RWPE2 (cell line): ENCODE measurements around the gene DCBLD1.

ENCODE experiments used
- ATAC-seq: fragments of 200-7000 bp; cut with Tn5 transposase; 3 replicates; pipeline ENCODE4 v1.9.1; 2021; ENCODE audit warnings: low read depth
- DNase-seq: peaks from one replicate; pipeline ENCODE4 v3.0.0-alpha.2; 2020; ENCODE audit warnings: low spot score
- H3K27ac ChIP-seq: fragments of 450-650 bp; 2 replicates; pipeline ENCODE4 v1.5.1; 2017; ENCODE audit warnings: mild to moderate bottlenecking; ENCODE audit not compliant: poor library complexity, severe bottlenecking
- H3K27me3 ChIP-seq: fragments of 250-450 bp; sonication (Bioruptor Pico); 2 replicates; pipeline ENCODE4 v1.5.1; 2021; ENCODE audit warnings: mild to moderate bottlenecking, moderate library complexity; ENCODE audit not compliant: insufficient read depth, poor library complexity, severe bottlenecking
- H3K36me3 ChIP-seq: fragments of 250-450 bp; sonication (Bioruptor Pico); 2 replicates; pipeline ENCODE4 v1.5.1; 2020; ENCODE audit warnings: low read depth, mild to moderate bottlenecking, moderate library complexity
- H3K4me1 ChIP-seq: fragments of 250-450 bp; sonication (Bioruptor Pico); 2 replicates; pipeline ENCODE4 v1.5.1; 2021; ENCODE audit warnings: mild to moderate bottlenecking, moderate library complexity; ENCODE audit not compliant: insufficient read depth, poor library complexity, severe bottlenecking
- H3K4me3 ChIP-seq: fragments of 250-450 bp; sonication (Bioruptor Pico); 2 replicates; pipeline ENCODE4 v1.5.1; 2021; ENCODE audit warnings: mild to moderate bottlenecking, moderate library complexity; ENCODE audit not compliant: severe bottlenecking
- H3K9me3 ChIP-seq: fragments of 250-450 bp; sonication (Bioruptor Pico); 2 replicates; pipeline ENCODE4 v1.5.1; 2021; ENCODE audit warnings: mild to moderate bottlenecking, moderate library complexity; ENCODE audit not compliant: severe bottlenecking
- TF ChIP-seq, protein P1 (sequence below): fragments of 450-650 bp; IDR thresholded peaks from one replicate; pipeline ENCODE4 v1.5.1; 2017; ENCODE audit warnings: mild to moderate bottlenecking, moderate library complexity; ENCODE audit not compliant: poor library complexity, severe bottlenecking

The DCBLD1 gene

DNA sequence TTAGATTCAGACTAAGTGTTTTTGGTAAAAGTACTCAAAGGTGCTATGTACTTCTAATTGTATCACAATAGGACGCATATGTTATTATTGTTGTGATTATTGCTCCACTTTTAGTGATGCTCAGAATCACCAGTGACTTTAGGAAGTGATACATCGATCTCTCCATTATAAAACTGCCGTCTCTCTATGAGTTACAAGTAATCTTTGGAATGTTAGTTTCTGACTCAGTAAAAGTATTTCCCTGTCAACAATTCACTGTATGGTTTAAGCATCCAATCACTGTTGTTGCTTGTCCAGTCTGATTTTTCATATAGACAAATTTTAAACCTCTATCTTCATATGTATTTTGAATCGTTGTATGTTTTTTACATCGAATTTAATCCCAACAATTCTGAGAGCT, 9.4 kb downstream of the DCBLD1 start:
- H3K9me3 ChIP-seq = no peaks in the 10 kb centered on the region
- H3K36me3 ChIP-seq = peaks cover 43% of the 10 kb centered on the region
- TF ChIP-seq, protein P1, sequence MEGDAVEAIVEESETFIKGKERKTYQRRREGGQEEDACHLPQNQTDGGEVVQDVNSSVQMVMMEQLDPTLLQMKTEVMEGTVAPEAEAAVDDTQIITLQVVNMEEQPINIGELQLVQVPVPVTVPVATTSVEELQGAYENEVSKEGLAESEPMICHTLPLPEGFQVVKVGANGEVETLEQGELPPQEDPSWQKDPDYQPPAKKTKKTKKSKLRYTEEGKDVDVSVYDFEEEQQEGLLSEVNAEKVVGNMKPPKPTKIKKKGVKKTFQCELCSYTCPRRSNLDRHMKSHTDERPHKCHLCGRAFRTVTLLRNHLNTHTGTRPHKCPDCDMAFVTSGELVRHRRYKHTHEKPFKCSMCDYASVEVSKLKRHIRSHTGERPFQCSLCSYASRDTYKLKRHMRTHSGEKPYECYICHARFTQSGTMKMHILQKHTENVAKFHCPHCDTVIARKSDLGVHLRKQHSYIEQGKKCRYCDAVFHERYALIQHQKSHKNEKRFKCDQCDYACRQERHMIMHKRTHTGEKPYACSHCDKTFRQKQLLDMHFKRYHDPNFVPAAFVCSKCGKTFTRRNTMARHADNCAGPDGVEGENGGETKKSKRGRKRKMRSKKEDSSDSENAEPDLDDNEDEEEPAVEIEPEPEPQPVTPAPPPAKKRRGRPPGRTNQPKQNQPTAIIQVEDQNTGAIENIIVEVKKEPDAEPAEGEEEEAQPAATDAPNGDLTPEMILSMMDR = no peak
- peak; percentile 69 for ATAC-seq
- H3K4me3 ChIP-seq = no peak overlapping the region
- peaks cover 64% of the 10 kb centered on the region for H3K4me1 ChIP-seq
- no peaks in the 10 kb centered on the region for H3K27me3 ChIP-seq
- H3K27ac ChIP-seq = peak overlapping the region; percentile 95
- DNase-seq = no peak

DNA sequence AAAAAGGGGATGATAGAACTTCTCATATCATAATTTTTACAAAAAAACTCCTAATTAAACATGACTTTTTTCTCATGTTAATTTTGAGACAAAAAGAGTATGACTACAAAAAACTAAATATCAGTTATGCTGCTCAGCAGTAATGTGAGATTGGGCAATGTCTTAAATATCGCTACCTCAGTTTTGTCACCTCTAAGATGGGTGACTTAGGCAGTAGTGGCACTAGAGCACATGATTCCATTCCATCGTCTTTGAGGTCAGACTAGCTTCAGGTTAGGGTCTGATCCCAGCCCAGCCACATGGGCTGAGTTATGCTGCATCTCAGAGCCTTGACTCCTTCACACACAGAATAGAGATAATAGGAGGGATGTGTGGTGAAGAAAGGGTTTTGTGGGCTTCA, 11.0 kb downstream of the DCBLD1 start:
- no peaks in the 10 kb centered on the region for H3K9me3 ChIP-seq
- no peak for ATAC-seq
- TF ChIP-seq, protein P1 = no peak
- no peak for DNase-seq
- peaks cover 33% of the 10 kb centered on the region for H3K36me3 ChIP-seq
- peaks cover 80% of the 10 kb centered on the region for H3K4me1 ChIP-seq
- no peak overlapping the region for H3K4me3 ChIP-seq
- H3K27ac ChIP-seq = peak overlapping the region; percentile 95
- no peaks in the 10 kb centered on the region for H3K27me3 ChIP-seq

DNA sequence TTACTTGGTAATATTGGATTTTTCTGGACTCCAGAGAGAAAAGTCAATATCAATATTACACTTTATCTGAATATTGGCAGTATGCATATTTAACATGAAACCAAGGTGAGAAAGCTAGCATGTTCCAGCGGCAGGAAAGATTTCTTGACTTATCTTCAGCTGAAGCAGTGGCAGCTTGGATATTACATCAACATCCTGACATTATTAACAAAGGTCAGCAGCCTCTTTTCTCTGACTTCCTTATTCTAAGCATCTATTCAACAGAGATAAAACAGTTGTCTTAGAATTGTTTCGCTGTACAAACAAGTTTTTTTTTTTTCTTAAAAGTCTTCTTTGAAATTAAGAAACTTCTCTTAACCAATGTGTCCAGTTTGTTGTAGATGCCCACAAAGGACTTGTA, 11.8 kb downstream of the DCBLD1 start:
- Histone ChIP-seq H3K27ac (peak overlapping the region; percentile 95), H3K4me3 (no peak overlapping the region), H3K9me3 (no peaks in the 10 kb centered on the region), H3K27me3 (no peaks in the 10 kb centered on the region), H3K4me1 (peaks cover 83% of the 10 kb centered on the region), H3K36me3 (peaks cover 28% of the 10 kb centered on the region)
- DNase-seq (no peak), ATAC-seq (no peak)
- TF ChIP-seq, protein P1 = no peak

DNA sequence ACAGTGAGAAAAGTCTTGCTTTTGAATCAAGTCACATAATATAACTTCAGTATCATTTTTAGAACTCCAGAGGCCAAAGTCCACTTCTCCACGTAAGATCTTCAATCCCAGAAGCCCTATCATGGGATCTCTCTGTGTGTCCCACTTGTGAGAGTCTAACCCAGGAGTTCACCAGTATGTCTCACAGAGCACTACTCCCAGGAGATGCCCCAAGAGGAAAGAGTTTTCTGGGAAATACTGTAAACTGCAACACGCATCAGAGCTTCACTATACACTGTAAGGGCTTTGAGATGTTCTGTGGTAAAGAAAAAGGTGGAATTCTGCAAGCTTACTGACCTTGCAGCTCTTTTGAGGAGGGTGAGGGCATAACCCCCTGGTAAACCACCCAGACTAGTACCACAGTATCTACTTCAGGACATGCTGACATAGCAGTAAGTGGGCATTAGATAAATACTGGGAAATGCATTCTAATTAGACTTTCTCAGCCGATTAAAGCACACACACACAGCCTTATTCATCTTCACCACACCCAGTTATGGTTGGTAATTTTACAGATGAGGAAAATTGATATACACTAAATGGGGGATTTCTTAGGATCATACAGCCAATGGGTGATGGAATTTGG, 12.3 kb downstream of the DCBLD1 start:
- no peak for DNase-seq
- H3K4me1 ChIP-seq = peaks cover 86% of the 10 kb centered on the region
- 0 out of 3 replicates have a peak, but pooled peaks have one; percentile 2 for ATAC-seq
- no peaks in the 10 kb centered on the region for H3K9me3 ChIP-seq
- peaks cover 28% of the 10 kb centered on the region for H3K36me3 ChIP-seq
- H3K27me3 ChIP-seq = no peaks in the 10 kb centered on the region
- H3K4me3 ChIP-seq = no peak overlapping the region
- peak overlapping the region; percentile 95 for H3K27ac ChIP-seq
- TF ChIP-seq, protein P1 = no peak

DNA sequence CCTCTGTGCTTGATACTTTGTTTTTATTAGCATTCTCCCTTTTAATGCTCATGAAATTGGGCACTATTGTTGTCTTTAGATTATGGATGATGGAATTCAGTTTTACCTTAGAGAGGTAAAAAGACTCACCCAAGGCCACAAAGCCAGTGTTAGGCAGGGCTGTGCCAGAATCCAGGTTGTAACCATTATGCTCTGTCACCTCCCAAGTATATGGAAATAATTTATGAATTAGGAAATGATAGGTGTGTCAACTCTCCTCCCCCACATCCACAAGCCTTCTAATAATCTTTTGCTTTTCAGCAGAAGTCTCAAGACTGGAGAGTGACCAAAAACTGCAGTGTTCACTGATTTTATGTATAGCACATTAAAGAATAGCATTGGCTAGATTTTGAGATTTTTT, 13.0 kb downstream of the DCBLD1 start:
- TF ChIP-seq, protein P1 = no peak
- no peak overlapping the region for H3K4me3 ChIP-seq
- no peaks in the 10 kb centered on the region for H3K9me3 ChIP-seq
- ATAC-seq (no peak), DNase-seq (no peak)
- H3K4me1 ChIP-seq = peaks cover 81% of the 10 kb centered on the region
- H3K27ac ChIP-seq = peak overlapping the region; percentile 95
- H3K36me3 ChIP-seq = peaks cover 28% of the 10 kb centered on the region
- no peaks in the 10 kb centered on the region for H3K27me3 ChIP-seq
